Esophagus squamous epithelium (tissue), 4 donors: Measurements from ENCODE around the gene ZC3H12A.

Source experiments
- POLR2A ChIP-seq, 4 donors: fragments of 450-650 bp; IDR thresholded peaks; one replicate each; pipeline ENCODE4 v1.6.1; 2017; ENCODE audit warnings: antibody characterized with exemption in 4 of 4, mild to moderate bottlenecking in 4 of 4, moderate library complexity in 3 of 4
- TF ChIP-seq, protein P1 (sequence below), 6 experiments: fragments of 450-650 bp in 4 of 6; fragments of 200-600 bp in 2 of 6; sonication (generic) in 2 of 6; IDR thresholded peaks; one replicate each; pipeline ENCODE4 v1.5.1; 2016 to 2019; ENCODE audit warnings: antibody characterized with exemption in 6 of 6, mild to moderate bottlenecking in 4 of 6, moderate library complexity in 4 of 6

DNA sequence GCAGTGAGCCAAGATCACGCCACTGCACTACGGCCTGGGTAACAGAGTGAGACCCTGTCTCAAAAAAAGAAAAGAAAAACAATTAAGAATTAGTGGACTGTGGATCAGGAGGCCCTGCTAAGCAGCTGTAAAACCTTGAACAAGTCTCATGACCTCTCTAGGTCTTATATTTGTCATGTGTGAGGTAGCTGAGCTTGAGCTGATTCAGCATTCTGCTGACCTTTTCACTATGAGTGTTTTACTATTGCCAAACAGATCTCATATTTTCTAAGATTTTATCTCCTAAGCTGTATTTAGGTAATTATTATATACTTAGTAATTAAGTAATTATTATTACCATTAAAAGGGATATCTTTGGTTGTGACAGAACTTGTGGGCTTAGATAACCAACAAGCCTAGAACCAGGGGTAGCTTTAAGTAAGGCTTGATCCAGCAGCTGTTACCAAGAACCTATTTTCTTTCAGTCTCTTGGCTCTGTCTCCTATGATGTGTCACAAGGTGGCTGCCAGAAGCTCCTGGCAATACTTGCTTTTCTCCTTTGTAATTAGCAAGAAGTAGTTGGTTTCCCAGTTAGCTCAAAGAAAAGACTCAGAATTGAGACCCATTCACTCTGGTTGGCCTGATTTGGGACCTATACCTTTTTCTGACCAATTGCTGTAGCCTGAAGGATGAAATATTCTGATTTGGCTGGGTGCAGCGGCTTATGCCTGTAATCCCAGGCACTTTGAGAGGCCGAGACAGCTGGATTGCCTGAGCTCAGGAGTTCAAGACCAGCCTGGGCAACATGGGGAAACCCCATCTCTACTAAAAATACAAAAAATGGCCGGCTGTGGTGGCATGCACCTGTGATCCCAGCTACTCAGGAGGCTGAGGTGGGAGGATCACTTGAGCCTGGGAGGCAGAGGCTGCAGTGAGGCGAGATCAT, 8.5 kb upstream of the ZC3H12A start:
- TF ChIP-seq POLR2A (IDR thresholded peaks at IDR 0.05): no peak
- TF ChIP-seq, protein P1, sequence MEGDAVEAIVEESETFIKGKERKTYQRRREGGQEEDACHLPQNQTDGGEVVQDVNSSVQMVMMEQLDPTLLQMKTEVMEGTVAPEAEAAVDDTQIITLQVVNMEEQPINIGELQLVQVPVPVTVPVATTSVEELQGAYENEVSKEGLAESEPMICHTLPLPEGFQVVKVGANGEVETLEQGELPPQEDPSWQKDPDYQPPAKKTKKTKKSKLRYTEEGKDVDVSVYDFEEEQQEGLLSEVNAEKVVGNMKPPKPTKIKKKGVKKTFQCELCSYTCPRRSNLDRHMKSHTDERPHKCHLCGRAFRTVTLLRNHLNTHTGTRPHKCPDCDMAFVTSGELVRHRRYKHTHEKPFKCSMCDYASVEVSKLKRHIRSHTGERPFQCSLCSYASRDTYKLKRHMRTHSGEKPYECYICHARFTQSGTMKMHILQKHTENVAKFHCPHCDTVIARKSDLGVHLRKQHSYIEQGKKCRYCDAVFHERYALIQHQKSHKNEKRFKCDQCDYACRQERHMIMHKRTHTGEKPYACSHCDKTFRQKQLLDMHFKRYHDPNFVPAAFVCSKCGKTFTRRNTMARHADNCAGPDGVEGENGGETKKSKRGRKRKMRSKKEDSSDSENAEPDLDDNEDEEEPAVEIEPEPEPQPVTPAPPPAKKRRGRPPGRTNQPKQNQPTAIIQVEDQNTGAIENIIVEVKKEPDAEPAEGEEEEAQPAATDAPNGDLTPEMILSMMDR (IDR thresholded peaks at IDR 0.05): no peak
